Activated effector memory CD4-positive, alpha-beta T cell treated with anti-CD3 and anti-CD28 coated beads, Interleukin-2, amount 50 U/mL, for 16 hours (primary cell): ENCODE data around the gene TRNP1.
"Not testable (repeated sequence)": the region's sequence is repeated elsewhere in the genome, so short reads cannot be mapped to it uniquely, and the experiment has no call there.

Source experiments
- DNase-seq: peaks from one replicate; pipeline ENCODE4 v3.0.0-alpha.2; 2020

Gene TRNP1

DNA sequence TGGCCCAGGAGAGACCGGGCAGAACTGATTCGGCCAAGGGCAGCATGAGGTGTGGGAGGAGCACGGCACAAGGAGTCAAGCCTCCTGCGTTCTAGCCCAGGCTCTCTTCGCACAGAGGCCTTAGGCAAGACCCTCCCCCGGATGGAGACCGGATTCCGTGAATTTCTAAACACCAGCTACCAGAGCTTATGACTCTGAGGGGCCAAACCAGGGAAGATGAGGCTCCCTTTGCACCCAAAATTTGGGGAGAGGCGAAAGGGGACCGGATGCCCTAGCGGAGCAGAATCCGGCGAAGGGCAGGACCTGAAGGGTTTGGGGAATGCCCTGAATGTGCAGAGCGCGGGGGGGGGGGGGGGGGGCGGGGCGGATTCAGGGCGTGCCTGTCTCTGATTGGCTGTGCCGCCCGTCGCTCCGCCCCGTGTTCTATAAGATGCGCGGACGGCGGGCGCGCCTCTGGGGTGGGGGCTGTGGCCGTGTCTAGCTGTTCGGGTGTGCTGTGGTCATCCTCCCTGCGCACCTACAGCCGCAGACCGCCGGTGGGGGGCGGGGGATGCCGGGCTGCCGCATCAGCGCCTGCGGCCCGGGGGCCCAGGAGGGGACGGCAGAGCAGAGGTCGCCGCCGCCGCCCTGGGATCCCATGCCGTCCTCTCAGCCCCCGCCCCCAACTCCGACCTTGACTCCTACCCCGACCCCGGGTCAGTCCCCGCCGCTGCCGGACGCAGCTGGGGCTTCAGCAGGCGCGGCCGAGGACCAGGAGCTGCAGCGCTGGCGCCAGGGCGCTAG lies at the start of gene TRNP1:
Gene TRNP1 (plus strand): TSS at position 456 of the 783 bp plus-strand sequence. CDS start 95 bp downstream, at position 551.
- peak; percentile 89 for DNase-seq

DNA sequence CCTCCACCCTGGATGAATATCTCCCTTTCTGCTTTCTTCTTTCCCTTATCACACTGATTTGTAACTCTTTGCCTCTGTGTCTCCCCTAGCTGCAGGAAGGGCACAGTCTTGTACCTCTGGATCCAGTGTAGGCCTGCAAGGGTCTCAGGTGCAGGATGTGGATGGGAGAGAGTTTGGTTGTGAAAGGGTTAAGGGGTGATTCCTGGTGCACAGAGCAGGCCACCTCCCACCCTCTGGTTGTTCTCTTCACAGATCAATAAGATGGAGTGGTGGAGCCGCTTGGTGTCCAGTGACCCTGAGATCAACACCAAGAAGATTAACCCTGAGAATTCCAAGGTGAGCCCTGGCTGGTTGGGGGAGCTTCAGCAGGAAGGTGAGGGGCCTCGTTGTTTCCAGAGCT lies 48.4 kb upstream of the TRNP1 start:
- DNase-seq: no peak

- no peak for DNase-seq
Observed at GRCh38 chr1:26945728-26946127, 47.8 kb upstream of the TRNP1 start.

DNA sequence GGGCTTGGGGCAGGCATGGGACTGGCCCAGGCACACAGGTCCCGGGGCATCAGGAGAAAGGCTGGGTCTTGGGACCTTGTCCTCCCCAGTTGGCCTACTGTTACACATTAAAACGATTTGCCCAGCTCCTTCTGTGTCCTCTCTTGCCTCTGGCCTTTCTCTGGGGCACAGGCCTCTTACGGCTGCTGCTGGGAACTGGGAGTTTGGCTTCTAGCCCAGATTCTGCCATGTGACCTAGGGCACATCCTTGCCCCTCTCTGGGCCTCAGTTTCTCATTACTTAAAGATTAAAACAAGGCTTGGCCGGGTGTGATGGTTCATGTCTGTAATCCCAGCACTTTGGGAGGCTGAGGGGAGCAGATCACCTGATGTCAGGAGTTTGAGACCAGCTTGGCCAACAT lies 47.2 kb upstream of the TRNP1 start:
- no peak for DNase-seq

- not testable (repeated sequence) for DNase-seq
Observed at GRCh38 chr1:26948725-26949057, 44.8 kb upstream of the TRNP1 start.

DNA sequence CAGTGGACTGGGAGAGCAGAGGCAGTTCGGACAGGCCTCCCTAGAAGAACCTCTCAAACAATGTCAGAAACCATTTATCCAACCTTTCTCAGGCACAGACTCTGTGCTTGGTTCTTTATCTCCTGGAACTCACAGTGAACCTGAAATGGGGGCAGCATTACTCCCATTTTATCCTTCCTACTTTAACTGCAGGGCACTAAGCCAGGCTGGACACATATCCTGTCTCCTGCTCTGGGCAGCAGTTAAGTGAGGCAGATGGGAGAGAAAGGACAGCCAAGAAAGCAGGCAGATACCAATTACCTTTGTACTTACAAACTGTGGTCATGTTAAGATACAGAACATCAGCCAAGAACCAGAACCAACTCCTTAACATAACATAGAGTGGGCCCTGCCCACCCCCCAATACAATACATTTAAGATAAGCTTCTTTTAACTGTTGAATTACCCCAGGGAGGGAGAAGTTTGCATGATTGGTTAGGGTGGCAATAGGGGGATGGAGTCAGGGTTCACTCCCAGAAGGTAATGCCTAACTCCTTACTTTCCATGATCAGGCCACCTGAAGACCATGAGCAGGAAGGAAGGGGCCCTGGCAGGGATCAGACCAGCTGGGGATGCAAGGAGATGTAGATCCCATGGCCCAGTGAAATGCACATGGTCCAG lies 44.1 kb upstream of the TRNP1 start:
- no peak for DNase-seq

DNA sequence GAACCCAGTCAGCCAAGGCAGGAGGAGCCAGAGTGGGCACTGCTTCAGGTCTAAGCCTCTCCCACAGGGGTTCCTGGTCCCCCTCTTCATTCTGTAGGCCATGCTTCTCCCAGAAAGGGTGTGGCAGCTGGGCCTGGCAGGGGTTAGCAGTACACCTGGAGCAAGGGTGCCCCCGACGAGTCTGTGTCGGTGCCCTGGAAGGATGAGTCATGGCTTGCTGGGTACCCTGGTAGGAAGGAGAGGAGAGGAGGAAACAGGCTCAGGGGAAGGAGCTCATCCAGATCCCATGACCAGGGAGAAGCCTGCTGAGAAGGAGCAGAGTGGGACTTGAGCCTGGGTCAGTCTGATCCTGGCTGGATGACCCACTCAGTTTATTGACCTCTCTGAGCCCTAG lies 43.6 kb upstream of the TRNP1 start:
- no peak for DNase-seq

DNA sequence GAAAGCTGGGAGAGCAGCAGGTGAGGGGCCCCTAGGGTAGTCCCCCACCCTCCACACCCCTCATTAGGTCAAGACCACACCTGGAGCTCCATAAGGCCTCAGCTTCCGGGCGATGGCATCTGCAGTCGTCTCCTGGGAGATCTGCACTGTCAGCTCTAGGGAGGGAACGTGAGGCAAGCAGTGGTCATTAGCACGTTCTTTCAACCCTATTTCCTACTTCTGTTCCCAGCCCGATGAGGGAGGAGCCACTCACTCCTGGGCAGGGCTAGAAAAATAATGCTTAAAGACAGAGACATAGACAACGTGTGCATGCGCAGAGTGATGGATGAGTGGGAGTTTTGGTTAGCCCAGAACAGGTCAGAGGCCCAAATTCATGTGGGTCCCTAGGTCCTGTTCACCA lies 42.9 kb upstream of the TRNP1 start:
- DNase-seq: no peak

- DNase-seq: no peak
Observed at GRCh38 chr1:26951216-26951615, 42.3 kb upstream of the TRNP1 start.

DNA sequence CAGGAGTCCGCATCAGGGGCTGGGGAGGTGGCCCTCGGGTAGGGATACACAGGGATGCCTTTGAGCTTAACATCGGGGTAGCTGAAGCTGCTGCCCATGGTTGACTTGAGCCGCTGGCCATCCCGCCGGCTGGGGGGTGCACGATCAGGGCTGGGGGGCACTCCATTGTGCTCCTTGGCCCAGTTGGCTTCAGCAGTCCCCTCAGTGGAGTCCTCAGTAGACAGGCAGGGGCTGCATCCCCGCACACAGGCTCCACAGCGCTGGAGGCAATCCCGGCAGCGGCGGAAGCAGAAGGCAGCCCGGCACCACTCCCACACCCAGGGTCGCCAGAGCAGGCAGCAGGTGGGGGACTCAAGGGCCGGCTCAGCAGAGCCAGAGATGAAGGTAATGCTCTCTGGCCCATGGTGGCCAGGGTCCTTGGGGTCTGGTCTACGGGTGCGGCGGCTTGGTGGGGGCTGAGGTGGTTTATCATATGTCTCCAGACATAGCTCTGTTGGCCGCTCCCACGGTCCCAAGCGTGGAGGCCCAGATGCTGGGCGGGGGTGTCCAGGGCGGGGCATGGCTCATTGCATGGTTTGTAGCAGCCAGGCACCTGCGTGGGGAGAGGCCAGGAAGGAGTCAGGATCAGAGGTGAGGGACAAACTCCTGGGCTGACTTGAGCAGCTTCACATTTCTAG lies 41.5 kb upstream of the TRNP1 start:
- no peak for DNase-seq

DNA sequence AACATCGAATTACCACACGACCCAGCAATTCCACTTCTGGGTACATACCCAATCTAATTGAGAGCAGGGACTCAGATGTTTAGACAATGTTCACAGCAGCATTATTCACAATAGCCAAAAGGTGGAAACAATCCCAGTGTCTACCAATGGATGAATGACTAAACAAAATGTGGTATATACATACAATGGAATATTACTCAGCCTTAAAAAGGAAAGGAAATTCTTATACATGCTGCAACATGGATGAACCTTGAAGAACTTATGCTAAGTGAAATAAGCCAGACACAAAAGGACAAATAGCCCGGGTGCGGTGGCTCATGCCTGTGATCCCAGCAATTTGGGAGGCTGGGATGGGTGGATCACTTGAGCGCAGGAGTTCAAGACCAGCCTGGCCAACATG lies 40.1 kb upstream of the TRNP1 start:
- DNase-seq: no peak

- DNase-seq: no peak
Observed at GRCh38 chr1:26956321-26956720, 37.2 kb upstream of the TRNP1 start.

GRCh38 chr1:26957306-26957705 lies 36.2 kb upstream of the TRNP1 start:
- DNase-seq: no peak

DNA sequence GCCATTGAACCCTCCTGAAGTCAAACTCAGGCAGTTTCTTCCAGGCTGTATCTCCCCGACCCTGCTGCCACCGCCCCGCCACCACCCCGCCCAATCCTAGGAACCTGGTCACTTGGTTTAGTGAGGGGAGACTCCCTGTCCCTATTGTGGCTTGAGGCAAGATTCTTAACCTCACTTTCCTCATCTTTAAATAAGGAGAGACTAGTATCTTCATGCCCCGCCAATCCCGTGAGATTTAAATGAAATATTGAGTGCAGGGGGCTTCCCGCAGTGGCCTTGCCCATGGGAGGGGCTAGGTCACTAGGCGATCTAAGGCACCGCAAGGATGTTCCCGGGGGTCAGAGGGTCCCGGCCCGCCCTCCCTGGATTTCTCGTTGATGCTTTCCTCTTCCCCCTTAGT lies 34.2 kb upstream of the TRNP1 start:
- DNase-seq: no peak

DNA sequence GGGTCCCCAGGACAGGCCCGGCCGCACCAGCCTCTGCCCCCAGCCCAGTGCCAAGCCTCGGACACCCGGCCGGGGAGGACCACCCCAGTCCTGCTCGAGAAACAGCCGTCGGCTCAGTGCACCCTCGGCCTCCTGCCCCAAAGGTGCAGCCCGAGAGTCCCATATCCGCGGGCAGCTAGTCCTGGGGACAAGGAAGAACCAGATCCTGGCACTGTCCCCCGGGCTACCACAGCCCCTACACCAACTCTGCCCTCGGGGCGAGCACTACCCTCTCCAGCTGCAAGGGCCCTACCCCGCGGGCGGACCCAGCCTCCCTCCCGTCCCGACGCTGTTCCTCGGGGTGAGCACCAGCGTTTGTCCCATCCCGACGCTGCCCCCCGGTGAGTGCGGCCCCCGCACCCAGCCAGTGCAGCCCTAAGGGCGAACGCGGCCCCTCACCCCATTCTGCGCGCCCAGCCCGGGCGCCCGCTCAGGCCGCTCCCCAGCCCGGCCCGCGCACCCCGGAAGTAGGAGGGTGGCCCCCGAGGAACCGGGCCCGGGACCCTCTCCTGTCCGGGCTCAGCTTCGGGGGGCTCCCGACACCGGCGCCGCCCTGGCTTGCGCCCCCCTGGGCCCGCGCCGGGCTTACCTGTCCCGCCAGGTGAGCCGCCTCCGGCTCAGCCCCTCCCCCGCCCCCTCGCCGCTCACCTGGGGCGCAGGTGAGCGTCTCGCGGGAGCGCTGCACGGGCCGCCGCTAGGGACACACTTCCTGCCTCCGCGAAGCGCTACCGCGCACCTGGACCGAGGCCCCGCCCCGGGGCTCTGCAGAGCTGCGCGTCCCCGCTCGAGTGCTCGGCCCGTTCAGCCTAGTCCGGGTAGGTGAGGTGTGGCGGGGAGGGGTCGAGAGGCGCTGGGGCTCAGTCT lies 33.5 kb upstream of the TRNP1 start, which contains the start of gene KDF1:
Gene KDF1 (minus strand): TSS at position 747 of the 903 bp plus-strand sequence. CDS start 8,088 bp downstream, outside the sequence.
- peak; percentile 83 for DNase-seq

GRCh38 chr1:26960625-26960966 lies 32.9 kb upstream of the TRNP1 start:
- DNase-seq: no peak

GRCh38 chr1:26961826-26962225 lies 31.7 kb upstream of the TRNP1 start:
- DNase-seq: no peak

DNA sequence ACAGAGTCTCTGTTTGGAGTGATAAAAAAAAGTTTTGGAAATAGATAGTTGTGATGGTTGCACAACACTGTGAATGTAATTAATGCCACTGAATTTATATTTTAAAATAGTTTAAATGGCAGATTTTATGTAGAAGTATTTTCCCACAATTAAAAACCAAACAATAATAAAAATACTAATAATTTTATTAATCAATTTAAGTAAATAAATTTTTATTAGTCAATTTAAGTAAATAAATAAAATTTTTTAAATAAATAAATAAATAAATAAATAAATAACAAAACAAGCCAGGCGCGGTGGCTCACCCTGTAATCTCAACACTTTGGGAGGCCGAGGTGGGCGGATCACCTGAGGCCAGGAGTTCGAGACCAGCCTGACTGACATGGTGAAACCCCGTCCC lies 28.3 kb upstream of the TRNP1 start:
- DNase-seq: no peak

DNA sequence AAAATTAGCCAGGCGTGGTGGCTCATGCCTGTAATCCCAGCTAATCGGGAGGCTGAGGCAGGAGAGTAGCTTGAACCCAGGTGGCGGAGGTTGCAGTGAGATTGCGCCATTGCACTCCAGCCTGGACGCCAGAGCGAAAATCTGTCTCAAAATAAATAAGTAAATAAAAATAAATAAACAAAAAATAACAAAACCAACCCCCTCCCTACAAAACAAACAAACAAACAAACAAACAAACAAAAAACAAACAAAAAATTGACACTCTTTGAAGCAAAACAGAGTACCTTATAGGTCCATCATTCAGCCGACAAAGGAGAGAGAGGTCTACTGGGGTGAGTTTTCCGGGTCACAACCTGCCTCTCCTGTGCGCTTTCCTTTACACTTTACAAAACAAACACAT lies 27.9 kb upstream of the TRNP1 start:
- DNase-seq: no peak

DNA sequence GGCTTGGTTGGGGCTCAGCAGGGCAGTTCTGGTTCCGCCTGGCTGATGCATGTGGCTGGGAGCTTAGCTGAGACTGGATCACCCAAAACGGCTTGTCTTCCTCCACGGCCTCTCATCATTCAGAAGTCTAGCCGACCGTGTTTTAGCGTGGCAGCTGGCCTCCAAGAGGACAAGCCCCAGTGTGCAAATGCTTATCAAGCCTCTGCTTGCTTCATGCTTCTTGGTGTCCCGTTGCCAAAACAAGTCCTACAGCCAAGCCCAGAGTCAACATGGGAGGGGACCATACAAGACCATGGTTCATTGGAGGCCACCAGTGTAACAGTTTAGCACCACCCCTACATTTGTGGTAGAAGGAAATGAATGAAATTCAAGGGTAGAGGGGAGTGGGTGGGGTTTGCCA lies 22.7 kb upstream of the TRNP1 start:
- no peak for DNase-seq

DNA sequence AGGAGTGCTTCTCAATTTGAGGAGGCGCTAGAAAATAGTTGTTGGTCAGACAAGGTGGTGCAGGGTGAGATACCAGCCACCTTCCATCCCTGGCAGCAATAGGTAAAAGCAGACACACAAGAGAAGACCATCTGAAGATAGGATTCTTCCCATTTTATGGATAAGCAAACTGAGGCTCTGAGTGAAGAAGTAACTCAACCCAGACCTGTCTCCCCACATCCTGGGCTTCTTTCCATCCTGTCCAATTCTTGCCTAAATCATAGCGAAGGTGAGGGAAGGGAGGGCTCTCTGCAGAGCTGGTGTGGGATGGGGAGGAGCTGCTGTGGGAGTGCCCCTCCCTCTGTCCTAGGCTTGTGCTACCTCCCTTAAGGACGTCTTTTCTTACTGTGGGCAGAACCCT lies 21.9 kb upstream of the TRNP1 start:
- no peak for DNase-seq

GRCh38 chr1:26972390-26972789 lies 21.1 kb upstream of the TRNP1 start:
- no peak for DNase-seq

GRCh38 chr1:26972821-26973220 lies 20.7 kb upstream of the TRNP1 start:
- DNase-seq: no peak
